Left colon (tissue), 2 donors: ENCODE data around the gene FUT1. TPM values are rescaled to one million over a fixed set of nuclear protein-coding genes. Genes with fewer than 3 reads are reported as not detected.
A peak's percentile ranks its signal among the peaks of the same experiment; 100 is the strongest.

ENCODE experiments used
- ATAC-seq: fragments of 200-7000 bp; cut with Tn5 transposase; one replicate; pipeline ENCODE4 v1.9.1; 2020; ENCODE audit warnings: mild to moderate bottlenecking, moderate library complexity
- DNase-seq, 2 donors: peaks; one replicate each; pipeline ENCODE4 v3.0.0-alpha.2; 2020
- intact Hi-C, 2 donors: fragments of 100-400 bp; cut with DNase I in 1 of 2; cut with micrococcal nuclease in 1 of 2; formaldehyde crosslinking; loops; one replicate each; pipeline versions ENCODE4 v1.11.2 to v1.14.0; 2022; cut with DNase I, micrococcal nuclease
- total RNA-seq, 2 donors: library from RNA; stranded (reverse); fragmentation: NEBNext Ultra II Directional; extraction: Animal tissue kit (Norgen Biotek cat#: 25700); gene quantifications; one replicate each; pipeline ENCODE4 v1.2.1, GENCODE V29; 2021
- donor health status: DM: no; HTN: no; CAD: no.
- donor health status: DM: yes; HTN: yes; CAD: no.

The FUT1 gene
- total RNA-seq, 2 donors from 2014 or later, result 0.37 to 0.56 TPM

DNA sequence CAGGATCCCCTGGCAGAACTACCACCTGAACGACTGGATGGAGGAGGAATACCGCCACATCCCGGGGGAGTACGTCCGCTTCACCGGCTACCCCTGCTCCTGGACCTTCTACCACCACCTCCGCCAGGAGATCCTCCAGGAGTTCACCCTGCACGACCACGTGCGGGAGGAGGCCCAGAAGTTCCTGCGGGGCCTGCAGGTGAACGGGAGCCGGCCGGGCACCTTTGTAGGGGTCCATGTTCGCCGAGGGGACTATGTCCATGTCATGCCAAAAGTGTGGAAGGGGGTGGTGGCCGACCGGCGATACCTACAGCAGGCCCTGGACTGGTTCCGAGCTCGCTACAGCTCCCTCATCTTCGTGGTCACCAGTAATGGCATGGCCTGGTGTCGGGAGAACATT, 49.1 kb downstream of the FUT1 start:
- intact Hi-C loops, result no loop called here
- ATAC-seq (no peak), DNase-seq (no peak)

DNA sequence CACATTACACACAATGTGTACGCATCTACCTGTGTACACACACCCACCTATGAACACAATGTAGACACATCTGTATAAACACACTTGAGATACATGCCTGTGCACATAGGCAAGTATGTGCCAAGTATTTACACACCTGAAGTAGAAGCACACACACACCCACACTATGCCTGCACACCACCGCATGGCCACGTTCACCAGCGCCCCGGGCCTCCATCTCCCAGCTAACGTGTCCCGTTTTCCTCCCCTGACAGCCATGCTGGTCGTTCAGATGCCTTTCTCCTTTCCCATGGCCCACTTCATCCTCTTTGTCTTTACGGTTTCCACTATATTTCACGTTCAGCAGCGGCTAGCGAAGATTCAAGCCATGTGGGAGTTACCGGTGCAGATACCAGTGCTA, 49.7 kb downstream of the FUT1 start:
- no peak for ATAC-seq
- intact Hi-C loops, result no loop called here
- DNase-seq, result no peak

DNA sequence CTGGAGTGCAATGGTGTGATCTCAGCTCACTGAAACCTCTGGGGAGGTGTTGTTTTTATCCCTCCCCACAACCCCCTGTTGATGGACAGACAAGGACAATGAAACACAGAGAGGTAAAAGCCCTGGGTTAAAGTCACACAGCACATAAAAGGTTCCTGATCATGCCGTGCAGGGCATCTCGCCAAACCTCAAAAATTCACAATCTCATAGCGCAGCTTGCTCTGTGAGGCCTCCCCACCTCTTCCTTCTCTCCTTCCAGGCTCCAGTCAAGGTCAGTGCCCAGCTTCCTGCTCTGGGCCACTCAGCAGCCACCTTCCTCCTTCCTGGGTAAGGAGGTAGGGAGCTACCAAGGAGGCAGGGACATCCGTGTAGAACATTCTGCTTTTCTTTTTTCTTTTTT, 54.4 kb downstream of the FUT1 start:
- peak; percentile 42 for ATAC-seq
- peak; percentile 61 to 84 for DNase-seq
- intact Hi-C loops, result no loop called here

Other genes with a start within 250 kb of the FUT1 start
- gene LMTK3, start 240.8 kb downstream of the FUT1 start, total RNA-seq, result 1 to 10 TPM in 1 of 2 donors, under 1 TPM in 1; 0.87 to 1.1 TPM
- under 1 TPM; 0.87 to 0.89 TPM for gene SULT2B1, start 200.5 kb downstream of the FUT1 start, total RNA-seq
- gene SPACA4, start 145.9 kb downstream of the FUT1 start, total RNA-seq, result not detected
- 100 to 1,000 TPM; 180 to 247 TPM for gene FAM83E, start 137.6 kb downstream of the FUT1 start, total RNA-seq
- 1,000 to 10,000 TPM; 1,328 to 1,333 TPM for gene RPL18, start 133.5 kb downstream of the FUT1 start, total RNA-seq
- gene SPHK2, start 133.1 kb downstream of the FUT1 start, total RNA-seq, result 10 to 100 TPM; 45.1 to 51.0 TPM
- gene DBP, start 115.3 kb downstream of the FUT1 start, total RNA-seq, result 10 to 100 TPM in 1 of 2 donors, 1 to 10 TPM in 1; 6.9 to 14.6 TPM
- gene CA11, start 106.5 kb downstream of the FUT1 start, total RNA-seq, result 1 to 10 TPM; 1.7 to 4.2 TPM
- gene NTN5, start 79.6 kb downstream of the FUT1 start, total RNA-seq, result under 1 TPM; 0.49 to 0.53 TPM
- gene FUT2, start 56.7 kb downstream of the FUT1 start, total RNA-seq, result 100 to 1,000 TPM in 1 of 2 donors, 10 to 100 TPM in 1; 74.3 to 147 TPM
- gene MAMSTR, start 32.9 kb downstream of the FUT1 start, total RNA-seq, result under 1 TPM; 0.64 to 0.67 TPM
- 1 to 10 TPM; 2.7 to 2.8 TPM for gene RASIP1, start 12.0 kb downstream of the FUT1 start, total RNA-seq
- not detected for gene IZUMO1, start 5.7 kb downstream of the FUT1 start, total RNA-seq
- gene FGF21, start 2.9 kb upstream of the FUT1 start, total RNA-seq, result not detected
- 10 to 100 TPM; 57.5 to 78.0 TPM for gene BCAT2, start 58.4 kb upstream of the FUT1 start, total RNA-seq
- gene HSD17B14, start 83.8 kb upstream of the FUT1 start, total RNA-seq, result 1 to 10 TPM; 3.3 to 4.6 TPM
- gene PLEKHA4, start 116.0 kb upstream of the FUT1 start, total RNA-seq, result 1 to 10 TPM; 4.3 to 8.6 TPM
- 10 to 100 TPM; 39.4 to 40.4 TPM for gene PPP1R15A, start 119.8 kb upstream of the FUT1 start, total RNA-seq
- not detected for gene TULP2, start 146.1 kb upstream of the FUT1 start, total RNA-seq
- 100 to 1,000 TPM; 207 to 210 TPM for gene NUCB1, start 147.7 kb upstream of the FUT1 start, total RNA-seq
- gene DHDH, start 181.1 kb upstream of the FUT1 start, total RNA-seq, result under 1 TPM in 1 of 2 donors, not detected in 1; 0.56 TPM
- gene BAX, start 202.2 kb upstream of the FUT1 start, total RNA-seq, result 100 to 1,000 TPM; 128 to 174 TPM
- 1,000 to 10,000 TPM in 1 of 2 donors, 100 to 1,000 TPM in 1; 931 to 1,901 TPM for gene FTL, start 212.7 kb upstream of the FUT1 start, total RNA-seq
- gene GYS1, start 240.7 kb upstream of the FUT1 start, total RNA-seq, result 10 to 100 TPM; 41.4 to 48.6 TPM
- gene RUVBL2, start 241.2 kb upstream of the FUT1 start, total RNA-seq, result 10 to 100 TPM; 47.9 to 56.7 TPM